NB4 (cell line): ENCODE results near the gene NLRP3.
"Not testable (repeated sequence)": the region's sequence is repeated elsewhere in the genome, so short reads cannot be mapped to it uniquely, and the experiment has no call there.

Experiments used
- POLR2A ChIP-seq: IDR thresholded peaks from 2 replicates; pipeline ENCODE4 v1.6.1; 2011; ENCODE audit warnings: mild to moderate bottlenecking; ENCODE audit not compliant: insufficient read length; ENCODE audit errors: extremely low read depth
- TF ChIP-seq, protein P1 (sequence below): IDR thresholded peaks from one replicate; pipeline ENCODE4 v1.5.1; 2012; ENCODE audit warnings: low read depth, low read length
- TF ChIP-seq, protein P2 (sequence below): IDR thresholded peaks from 2 replicates; pipeline ENCODE4 v1.6.1; 2011; ENCODE audit warnings: low read depth, low read length

DNA sequence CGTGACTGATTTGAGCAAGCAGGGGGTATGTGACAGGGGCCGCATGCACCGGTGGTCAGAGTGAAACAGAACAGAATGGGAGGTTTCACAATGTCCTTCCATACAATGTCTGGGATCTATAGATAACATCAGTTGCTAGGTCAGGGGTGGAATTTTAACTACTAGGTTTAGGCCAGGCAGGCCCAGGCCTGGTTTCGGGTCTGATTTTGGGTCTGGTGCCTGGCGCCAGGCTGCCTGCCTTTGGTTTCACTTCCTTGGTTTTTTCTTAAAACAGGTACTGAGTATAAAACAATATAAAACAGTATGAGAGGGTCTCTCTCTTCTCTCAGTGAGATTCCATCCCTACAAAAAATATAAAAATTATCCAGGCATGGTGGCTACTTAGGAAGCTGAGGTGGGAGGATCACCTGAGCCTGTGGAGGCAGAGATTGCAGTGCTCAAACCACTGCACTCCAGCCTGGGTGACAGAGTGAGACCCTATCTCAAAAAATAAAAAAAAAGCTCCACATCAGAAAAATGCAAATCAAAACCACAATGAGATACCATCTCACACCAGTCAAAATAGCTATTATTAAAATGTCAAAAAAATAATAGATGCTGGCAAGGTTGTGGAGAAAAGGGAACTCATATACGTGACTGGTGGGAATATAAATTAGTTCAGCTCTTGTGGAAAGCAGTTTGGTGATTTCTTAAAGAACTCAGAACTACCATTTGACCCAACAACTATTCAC, 60.5 kb downstream of the NLRP3 start:
- TF ChIP-seq, protein P1, sequence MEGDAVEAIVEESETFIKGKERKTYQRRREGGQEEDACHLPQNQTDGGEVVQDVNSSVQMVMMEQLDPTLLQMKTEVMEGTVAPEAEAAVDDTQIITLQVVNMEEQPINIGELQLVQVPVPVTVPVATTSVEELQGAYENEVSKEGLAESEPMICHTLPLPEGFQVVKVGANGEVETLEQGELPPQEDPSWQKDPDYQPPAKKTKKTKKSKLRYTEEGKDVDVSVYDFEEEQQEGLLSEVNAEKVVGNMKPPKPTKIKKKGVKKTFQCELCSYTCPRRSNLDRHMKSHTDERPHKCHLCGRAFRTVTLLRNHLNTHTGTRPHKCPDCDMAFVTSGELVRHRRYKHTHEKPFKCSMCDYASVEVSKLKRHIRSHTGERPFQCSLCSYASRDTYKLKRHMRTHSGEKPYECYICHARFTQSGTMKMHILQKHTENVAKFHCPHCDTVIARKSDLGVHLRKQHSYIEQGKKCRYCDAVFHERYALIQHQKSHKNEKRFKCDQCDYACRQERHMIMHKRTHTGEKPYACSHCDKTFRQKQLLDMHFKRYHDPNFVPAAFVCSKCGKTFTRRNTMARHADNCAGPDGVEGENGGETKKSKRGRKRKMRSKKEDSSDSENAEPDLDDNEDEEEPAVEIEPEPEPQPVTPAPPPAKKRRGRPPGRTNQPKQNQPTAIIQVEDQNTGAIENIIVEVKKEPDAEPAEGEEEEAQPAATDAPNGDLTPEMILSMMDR: not testable (repeated sequence)
- TF ChIP-seq, protein P2, sequence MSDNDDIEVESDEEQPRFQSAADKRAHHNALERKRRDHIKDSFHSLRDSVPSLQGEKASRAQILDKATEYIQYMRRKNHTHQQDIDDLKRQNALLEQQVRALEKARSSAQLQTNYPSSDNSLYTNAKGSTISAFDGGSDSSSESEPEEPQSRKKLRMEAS: not testable (repeated sequence)
- not testable (repeated sequence) for TF ChIP-seq POLR2A
